Stomach (tissue), 4 donors: ENCODE data around the gene RDH16.

ENCODE experiments used
- CTCF ChIP-seq, 7 experiments: fragments of 450-650 bp in 4 of 7; fragments of 200-600 bp in 3 of 7; sonication (generic) in 3 of 7; IDR thresholded peaks; one replicate each; pipeline ENCODE4 v1.5.1; 2016 to 2019; ENCODE audit warnings: antibody characterized with exemption in 7 of 7, control low read depth in 2 of 7, mild to moderate bottlenecking in 1 of 7
- EP300 ChIP-seq: sonication (generic); formaldehyde crosslinking; IDR thresholded peaks from one replicate; pipeline ENCODE4 v1.6.1; 2017; ENCODE audit warnings: antibody characterized with exemption
- POLR2A ChIP-seq, 4 donors: fragments of 450-650 bp; IDR thresholded peaks; one replicate each; pipeline ENCODE4 v1.6.1; 2016; ENCODE audit warnings: antibody characterized with exemption in 4 of 4, control low read depth in 2 of 4, mild to moderate bottlenecking in 1 of 4, moderate library complexity in 1 of 4

GRCh38 chr12:56948457-56948777 is 9.0 kb downstream of the RDH16 start:
- TF ChIP-seq CTCF (IDR thresholded peaks at IDR 0.05) (no peak), POLR2A (IDR thresholded peaks at IDR 0.05) (no peak), EP300 (no peak)
